Stimulated activated CD8-positive, alpha-beta memory T cell treated with anti-CD3 and anti-CD28 coated beads, Interleukin-4, amount 100 ng/mL, for 24 hours (primary cell): ENCODE results near the gene NFASC.

Experiments
- DNase-seq: peaks from one replicate; pipeline ENCODE4 v3.0.0-alpha.2; 2020; ENCODE audit warnings: low read depth

Gene NFASC

GRCh38 chr1:204983136-204983535 is 112.5 kb downstream of the NFASC start:
- no peak for DNase-seq

GRCh38 chr1:204983881-204984280 is 113.2 kb downstream of the NFASC start:
- DNase-seq, result no peak

GRCh38 chr1:204984499-204984898 is 113.8 kb downstream of the NFASC start:
- DNase-seq, result no peak

- no peak for DNase-seq
These were observed 115.5 kb downstream of the NFASC start for GRCh38 chr1:204986181-204986580.

- DNase-seq, result no peak
These were observed 117.0 kb downstream of the NFASC start for GRCh38 chr1:204987689-204988088.

- DNase-seq, result no peak
These were observed 117.5 kb downstream of the NFASC start for GRCh38 chr1:204988196-204988595.

GRCh38 chr1:204989266-204990058 is 118.8 kb downstream of the NFASC start:
- peak; percentile 22 for DNase-seq

GRCh38 chr1:204990059-204990664 is 119.5 kb downstream of the NFASC start:
- no peak for DNase-seq

- no peak for DNase-seq
These were observed 120.2 kb downstream of the NFASC start for GRCh38 chr1:204990721-204991341.

- no peak for DNase-seq
These were observed 120.7 kb downstream of the NFASC start for GRCh38 chr1:204991342-204991844.

GRCh38 chr1:204992201-204992997 is 121.7 kb downstream of the NFASC start:
- no peak for DNase-seq

GRCh38 chr1:204992998-204993314 is 122.3 kb downstream of the NFASC start:
- DNase-seq, result no peak

- DNase-seq, result no peak
These were observed 123.6 kb downstream of the NFASC start for GRCh38 chr1:204994086-204994862.

GRCh38 chr1:204996981-204997380 is 126.3 kb downstream of the NFASC start:
- DNase-seq, result no peak

- no peak for DNase-seq
These were observed 127.1 kb downstream of the NFASC start for GRCh38 chr1:204997591-204998355.

GRCh38 chr1:205001162-205001561 is 130.5 kb downstream of the NFASC start:
- no peak for DNase-seq

- no peak for DNase-seq
These were observed 132.0 kb downstream of the NFASC start for GRCh38 chr1:205002705-205003104.

- DNase-seq, result no peak
These were observed 132.9 kb downstream of the NFASC start for GRCh38 chr1:205003358-205004131.

- DNase-seq, result no peak
These were observed 133.7 kb downstream of the NFASC start for GRCh38 chr1:205004351-205004750.

GRCh38 chr1:205008896-205009295 is 138.2 kb downstream of the NFASC start:
- DNase-seq, result no peak
